GM18511 (cell line): ENCODE results near the gene AKR7A3.
"Not testable (repeated sequence)": the region's sequence is repeated elsewhere in the genome, so short reads cannot be mapped to it uniquely, and the experiment has no call there.

Experiments used
- ATAC-seq: cut with Tn5 transposase; IDR thresholded peaks from one replicate; pipeline ENCODE4 v1.9.1; 2021; ENCODE audit warnings: mild to moderate bottlenecking, moderate library complexity; ENCODE audit not compliant: unreplicated experiment

AKR7A3 gene

DNA sequence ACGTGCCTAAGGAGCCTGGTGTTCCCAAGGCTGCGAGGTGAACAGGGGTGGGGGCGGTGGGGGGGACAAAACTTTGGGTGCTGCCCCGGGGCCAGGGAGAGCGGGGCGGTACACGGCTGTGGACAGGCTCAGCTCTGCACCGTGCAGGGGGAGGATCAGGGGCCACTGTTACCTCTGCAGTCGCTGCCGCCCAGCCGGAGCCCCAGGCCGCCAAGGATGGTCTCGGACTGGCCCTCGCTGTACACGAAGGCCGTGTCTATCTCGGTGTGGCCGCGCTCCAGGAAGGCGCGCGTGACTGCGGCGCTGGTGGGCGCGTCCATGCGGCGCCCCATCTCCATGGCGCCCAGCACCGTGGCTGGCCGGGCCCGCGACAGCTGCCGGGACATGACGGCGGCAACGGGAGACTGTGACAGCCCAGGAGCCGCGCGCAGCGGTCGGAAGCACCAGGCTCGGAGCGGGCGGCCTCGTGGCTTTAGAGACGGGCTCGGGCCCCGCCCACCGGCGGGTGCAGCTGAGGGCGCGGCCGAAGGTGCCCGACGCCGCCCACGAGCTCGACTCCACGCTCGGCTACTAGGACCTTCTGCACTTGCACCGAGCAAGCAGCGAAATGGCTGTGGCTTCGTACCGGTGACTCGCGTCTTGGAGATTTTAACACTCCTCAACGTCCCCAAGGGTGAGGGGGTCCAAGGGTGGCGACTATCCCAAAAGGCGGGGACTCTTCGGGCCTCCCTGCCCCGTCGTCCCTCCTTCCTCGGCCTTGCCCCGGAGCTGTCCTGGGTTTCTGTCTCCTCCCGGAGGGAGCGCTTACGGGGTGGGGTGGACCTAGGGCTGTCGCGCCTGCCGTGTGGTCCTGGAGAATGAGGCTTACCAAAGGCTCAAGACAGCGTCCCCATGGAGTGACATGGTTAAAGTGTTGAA lies at the start of gene AKR7A3:
Gene AKR7A3, minus strand, starts transcription at position 447 of the 918 bp plus-strand sequence. Its CDS starts 61 bp downstream, at position 386.
- not testable (repeated sequence) for ATAC-seq

GRCh38 chr1:19338323-19338762 lies 49.8 kb upstream of the AKR7A3 start:
- no peak for ATAC-seq

GRCh38 chr1:19337289-19337688 lies 48.7 kb upstream of the AKR7A3 start:
- ATAC-seq = no peak

DNA sequence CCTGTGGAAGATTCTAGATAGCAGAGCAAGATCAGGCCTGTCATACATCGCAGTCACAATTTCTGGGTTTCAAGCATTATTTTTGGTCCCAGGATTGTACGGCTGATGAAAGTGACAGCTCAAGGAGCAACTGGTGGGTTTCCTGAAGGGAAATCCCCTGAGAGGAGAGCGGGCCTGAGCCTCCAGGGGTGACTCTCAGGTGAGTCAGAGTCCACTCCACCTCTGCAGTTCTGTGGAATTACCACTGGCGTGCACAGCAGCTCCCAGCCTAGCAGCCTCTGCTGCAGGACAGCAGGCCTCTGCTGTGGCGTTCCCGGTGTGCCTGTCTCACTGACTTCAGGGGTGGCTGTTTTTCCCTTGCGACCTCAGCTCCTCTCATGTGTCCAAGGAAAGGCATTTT lies 48.0 kb upstream of the AKR7A3 start:
- no peak for ATAC-seq

DNA sequence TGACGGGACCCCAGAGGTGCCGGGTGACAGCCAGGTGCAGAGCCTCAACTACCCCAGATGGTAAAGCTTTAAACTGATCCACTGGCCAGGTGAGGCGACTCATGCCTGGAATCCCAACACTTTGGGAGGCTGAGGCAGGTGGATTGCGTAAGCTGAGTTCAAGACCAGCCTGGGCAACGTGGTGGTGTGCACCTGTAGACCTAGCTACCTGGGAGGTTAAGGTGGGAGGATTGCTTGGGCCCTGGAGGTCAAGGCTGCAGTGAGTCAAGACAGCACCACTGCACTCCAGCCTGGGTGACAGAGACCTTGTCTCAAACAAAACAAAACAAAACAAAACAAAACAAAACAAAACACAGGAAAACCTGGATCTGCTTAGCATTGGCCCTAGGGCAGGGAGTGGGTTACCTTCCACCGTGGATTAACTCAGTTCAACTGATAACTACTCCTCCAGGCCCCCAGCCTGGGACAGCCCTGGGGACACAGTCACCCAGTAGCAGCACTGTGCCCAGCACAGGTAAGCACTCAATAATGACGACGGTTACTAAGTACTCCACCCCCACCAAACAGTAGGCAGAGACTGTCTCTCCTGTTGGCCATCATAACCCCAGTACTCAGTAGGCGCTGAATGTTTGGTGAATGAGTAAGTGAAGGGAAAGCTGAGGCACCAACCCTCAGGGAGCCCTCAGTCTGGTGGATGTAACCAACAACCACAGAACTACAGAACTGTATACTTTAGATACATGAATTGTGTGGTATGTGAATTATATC lies 45.2 kb upstream of the AKR7A3 start:
- ATAC-seq = no peak

GRCh38 chr1:19332832-19333231 lies 44.3 kb upstream of the AKR7A3 start:
- no peak for ATAC-seq

DNA sequence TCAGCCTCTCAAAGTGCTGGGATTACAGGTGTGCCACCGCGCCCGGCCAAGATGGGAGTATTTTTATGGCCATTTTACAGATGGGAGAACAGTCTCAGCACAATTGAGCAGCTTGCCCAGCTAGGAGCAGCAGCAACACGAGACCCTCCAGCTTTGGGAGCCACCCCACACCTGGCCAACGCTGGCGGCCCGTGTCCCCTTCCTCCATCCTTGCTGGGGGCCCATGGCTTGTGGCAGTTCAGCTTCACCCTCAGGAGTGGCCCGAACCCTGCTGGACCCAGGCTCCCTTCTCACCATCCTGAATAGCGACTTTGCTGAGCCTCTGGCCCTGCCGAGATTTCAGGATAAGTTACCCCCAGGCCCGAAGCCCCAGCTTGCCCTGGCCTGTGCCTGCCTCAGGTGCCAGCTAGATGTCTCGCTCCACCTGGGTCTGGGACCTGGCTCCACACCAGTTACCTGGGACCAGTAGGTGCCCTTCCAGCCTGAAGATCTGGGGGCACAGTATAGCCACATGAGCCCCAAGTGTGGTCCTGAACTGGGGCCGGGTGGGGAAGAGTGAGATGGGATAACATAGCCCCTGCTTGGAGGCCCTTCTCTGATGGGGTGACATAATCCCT lies 42.8 kb upstream of the AKR7A3 start:
- ATAC-seq = no peak

DNA sequence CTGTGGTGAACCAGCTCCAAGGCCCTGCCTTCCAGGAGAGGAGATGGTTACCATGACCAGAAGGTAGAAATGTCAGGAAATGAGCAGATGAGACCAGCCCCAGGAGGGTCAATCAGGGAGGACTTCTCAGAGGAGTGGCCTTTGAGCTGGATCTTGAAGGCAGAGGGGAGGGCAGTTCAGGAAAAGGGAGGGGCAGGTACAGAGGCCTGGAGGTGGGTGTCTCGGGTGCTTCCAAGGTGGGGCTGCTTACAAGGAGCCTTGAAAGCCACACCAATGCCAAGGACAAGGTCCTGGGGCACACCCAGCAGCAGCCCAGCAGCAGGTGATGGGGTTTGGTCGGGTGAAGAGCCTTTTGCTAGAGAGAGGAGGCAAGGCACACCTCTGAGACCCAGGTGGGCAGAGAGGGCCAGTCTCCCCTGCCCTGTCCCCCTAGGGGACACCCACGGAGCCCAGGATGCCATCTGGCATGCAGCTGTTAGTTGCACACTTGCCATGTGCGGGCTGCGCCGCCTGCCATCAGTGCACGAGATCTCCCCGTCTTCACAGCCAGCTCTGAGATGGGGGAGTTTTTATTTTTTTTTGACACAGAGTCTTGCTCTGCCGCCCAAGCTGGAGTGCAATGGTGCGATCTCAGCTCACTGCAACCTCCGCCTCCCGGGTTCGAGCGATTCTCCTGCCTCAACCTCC lies 42.0 kb upstream of the AKR7A3 start:
- no peak for ATAC-seq

- ATAC-seq = no peak
Observed at GRCh38 chr1:19329611-19330010, 41.0 kb upstream of the AKR7A3 start.

- no peak for ATAC-seq
Observed at GRCh38 chr1:19329188-19329587, 40.6 kb upstream of the AKR7A3 start.

DNA sequence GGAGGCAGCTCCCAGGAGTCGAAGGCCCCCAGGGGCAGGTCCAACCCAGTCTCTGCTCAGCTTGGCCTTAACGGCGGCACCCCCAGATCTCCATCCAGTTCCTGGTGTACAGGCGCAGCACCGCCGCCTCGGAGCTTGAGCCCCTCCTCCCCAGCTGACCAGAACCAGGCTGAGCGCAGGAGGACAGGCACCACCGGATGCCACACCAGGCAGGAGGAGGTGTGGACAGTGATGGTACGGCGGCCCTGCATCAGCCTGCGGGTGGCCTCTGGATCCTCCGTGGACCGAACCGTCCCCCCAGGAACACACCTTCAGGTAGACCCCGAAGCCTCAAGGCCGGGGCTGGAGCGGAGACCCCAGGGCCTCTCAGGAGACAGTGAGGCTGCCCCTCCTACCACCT lies 39.9 kb upstream of the AKR7A3 start:
- ATAC-seq = no peak

- no peak for ATAC-seq
Observed at GRCh38 chr1:19327736-19328135, 39.2 kb upstream of the AKR7A3 start.

- ATAC-seq = no peak
Observed at GRCh38 chr1:19327301-19327700, 38.7 kb upstream of the AKR7A3 start.

- ATAC-seq = no peak
Observed at GRCh38 chr1:19326748-19327065, 38.1 kb upstream of the AKR7A3 start.

- no peak for ATAC-seq
Observed at GRCh38 chr1:19325958-19326747, 37.6 kb upstream of the AKR7A3 start.

- ATAC-seq = no peak
Observed at GRCh38 chr1:19325368-19325957, 36.9 kb upstream of the AKR7A3 start.

DNA sequence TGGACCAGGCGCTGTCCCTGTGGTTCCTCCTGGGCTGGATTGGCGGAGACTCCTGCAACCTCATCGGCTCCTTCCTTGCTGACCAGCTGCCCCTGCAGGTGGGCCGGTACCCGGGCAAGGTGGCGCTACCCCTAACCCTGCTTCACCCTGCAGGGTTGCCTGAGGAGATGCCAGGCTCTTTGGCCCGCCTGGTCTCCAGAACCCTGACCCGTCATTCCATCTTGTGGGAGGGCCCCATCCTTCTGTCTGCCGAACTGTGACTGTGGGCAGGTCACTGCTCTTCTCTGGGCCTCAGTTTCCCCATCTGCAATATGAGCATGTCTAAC lies 36.1 kb upstream of the AKR7A3 start:
- ATAC-seq = no peak

DNA sequence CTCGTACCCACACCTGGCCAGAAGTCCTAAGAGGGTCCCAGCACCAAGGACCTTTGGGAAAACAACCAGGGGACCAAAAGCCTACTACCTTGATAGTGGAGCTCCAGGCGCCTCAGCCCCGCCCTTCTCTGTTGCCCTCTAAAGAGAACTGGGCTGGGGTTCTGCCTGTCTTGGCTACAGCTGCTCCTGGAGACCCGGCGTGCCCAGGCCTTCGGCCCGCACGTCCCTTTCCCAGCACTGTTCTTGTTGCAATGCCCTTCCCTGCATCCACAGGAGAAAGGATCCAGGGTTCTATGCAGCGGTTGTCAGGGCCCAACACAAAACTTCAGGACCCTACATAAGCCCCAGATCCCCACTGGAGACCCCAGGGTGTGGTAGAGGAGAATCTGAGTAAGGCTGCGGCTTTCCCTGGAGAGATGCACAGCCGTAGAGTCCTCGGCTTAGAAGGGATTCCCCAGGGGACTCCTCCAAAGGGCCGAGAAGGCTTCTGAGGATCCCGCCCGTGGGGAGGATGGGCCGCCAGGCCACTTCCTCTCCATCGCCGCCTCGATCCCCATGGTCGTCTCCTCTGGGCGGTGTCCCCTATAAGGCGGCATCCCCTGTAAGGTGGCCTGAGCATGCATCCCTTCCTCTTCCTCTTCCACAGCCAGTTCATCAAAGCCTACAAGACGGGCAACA lies 35.6 kb upstream of the AKR7A3 start:
- no peak for ATAC-seq

- ATAC-seq = no peak
Observed at GRCh38 chr1:19322481-19322880, 33.9 kb upstream of the AKR7A3 start.
